H4 (cell line): ENCODE measurements around the gene PLPPR1. TPM values are rescaled to one million over a fixed set of nuclear protein-coding genes. Genes with fewer than 3 reads are reported as not detected.

Experiments
- DNase-seq: peaks from one replicate; pipeline ENCODE4 v3.0.0-alpha.2; 2015; ENCODE audit warnings: low spot score
- total RNA-seq: library from RNA; depleted of rRNA; stranded (reverse); fragments of >200 nt; shearing (Covaris generic); gene quantifications from 2 replicates; pipeline ENCODE4 v1.2.3, GENCODE V29; 2014

Gene PLPPR1
- total RNA-seq, 1 experiment from 2014 or later: not detected

DNA sequence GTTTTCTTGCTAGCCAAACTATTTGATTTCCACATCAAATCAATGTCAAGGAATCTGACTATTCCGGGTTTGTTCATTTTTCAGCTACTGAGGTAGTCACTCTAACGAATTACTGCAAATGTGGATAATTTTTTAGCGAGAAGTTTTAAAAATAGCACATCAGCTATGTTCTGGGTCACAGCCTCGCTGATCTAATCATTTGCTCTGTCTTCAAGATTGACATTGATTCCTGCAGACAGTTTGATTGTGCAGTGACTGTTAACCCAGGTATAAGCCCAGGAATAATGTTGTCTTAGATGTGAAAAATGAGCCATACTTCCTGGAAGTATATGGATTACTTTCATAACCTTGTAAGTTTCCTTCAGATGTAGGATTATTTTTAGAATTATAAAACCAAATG, 181.1 kb downstream of the PLPPR1 start:
- DNase-seq: no peak

DNA sequence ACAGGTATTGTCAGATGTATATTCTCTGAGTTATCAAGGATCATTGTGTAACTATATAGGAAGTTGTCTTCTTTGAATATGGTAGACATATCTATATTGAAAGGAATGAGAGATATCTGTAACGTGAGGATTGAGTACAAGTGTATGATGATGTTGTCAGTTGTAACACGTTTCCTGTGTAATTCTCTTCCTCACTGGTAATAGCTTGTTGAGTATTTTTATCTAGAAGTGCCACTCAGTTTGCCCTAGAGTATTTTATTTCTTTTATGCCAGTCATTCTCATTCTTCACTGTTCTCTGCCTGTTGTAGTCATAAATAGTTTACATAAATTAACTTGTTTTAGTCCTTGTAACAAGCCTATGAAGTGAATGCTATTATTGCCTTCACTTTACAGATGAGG, 184.1 kb downstream of the PLPPR1 start:
- no peak for DNase-seq

DNA sequence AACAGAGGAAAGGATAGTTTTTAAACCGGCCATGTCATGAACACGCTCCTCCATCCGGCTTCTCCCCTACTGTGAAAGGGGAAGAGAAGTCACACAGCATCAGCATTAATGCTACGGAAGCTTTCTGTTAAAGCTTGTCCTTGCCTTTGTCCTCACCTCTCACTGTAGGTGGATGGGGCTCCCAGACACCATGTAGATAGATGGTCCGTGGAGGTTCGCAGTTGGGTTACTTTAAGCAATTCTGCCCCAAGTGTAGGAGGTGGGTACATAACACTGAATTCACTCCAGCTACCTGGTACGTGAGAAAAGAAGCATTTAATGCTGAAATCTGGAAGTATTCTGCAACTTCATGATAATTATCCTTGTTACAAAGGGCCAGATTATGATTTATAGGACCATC, 190.5 kb downstream of the PLPPR1 start:
- DNase-seq: no peak

DNA sequence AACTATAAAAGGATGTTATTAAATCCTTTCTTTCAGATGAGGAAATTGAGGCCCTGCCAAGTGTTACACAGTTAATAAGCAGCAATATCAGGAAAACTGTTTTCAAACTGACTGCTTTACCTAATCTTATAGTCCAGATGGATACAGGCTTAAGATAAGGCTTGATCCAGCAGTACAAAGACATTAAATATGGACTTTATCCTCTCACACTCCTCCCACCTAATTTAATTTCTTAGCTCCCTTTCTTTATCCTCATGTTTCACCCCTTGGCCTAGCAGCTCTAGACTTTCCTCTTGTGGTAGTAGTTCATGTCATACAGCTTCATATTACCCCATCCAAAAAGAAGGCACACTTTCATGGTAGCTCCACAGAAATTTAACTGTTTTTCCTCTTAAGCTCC, 191.8 kb downstream of the PLPPR1 start:
- no peak for DNase-seq

DNA sequence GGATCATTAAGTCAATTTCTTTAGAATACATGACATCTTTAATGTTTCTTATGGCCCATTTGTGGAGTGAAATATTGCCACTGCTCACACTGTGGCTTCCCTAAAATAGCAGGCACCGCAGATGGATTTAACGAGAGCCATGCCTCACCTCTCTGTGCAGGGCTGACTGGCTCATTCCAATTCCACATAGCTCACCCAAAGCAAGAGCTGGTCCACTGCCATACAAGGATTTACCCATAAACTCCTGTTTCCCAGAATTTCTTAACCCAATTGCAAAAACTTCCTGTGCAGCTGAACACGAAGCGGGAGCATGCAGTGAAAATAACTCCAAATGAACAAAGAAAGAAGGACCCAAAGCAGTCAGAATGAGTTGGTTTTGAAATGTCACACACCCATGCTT, 196.7 kb downstream of the PLPPR1 start:
- DNase-seq: no peak

DNA sequence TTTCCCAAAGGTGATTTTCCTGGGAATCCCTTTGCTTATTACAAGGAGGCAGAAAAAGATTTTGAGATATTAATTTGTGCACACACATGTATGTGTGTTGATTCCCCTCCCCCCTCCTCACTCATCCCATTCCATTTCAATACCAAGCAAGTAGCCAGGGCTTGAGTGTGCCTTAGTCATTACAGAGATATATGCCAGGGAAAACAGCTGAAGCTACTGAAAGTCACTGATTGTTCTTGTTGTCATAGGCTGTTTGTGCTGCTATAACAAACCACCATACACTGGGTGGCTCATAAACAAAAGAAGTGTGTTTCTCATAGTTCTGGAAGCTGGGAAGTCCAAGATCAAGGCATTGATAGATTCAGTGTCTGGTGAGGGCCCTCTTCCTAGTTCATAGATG, 197.6 kb downstream of the PLPPR1 start:
- no peak for DNase-seq

DNA sequence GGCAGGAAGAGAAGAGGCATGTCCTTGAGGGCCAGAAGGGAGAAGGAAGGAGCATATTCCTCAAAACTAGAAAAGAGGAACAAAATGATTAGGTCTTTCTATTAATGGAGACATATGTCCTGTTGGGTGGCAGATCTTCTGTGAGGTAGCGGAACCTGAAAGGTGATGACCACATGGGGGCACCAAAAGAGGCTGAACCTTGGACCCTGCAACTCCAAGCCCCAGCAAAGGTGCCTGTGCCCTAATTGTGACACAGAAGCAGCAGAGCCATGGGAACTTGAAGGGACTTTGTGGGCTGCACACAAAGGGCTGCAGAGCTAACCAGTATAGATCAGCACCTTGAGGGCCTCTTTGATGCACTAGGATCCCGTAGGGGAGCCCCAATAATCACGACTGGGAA, 198.3 kb downstream of the PLPPR1 start:
- DNase-seq: no peak

DNA sequence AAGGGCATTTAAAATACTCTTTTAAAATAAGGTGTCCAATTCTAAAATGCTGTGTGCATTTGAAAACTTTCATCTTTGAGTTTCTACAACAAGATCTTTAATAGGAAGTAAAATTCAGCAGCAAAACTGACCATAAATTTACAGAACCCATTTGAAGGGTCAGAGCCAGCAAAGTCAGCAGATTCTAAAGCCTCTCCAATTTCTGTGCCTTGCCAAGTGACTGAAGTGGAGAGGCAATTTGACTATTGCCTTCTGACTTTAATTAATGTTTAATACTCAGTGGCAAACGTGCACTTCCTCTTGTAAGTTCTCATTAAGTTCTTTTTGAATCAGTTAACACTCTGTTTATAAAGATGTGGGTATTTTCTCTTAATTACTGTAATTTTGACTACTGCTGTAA, 201.1 kb downstream of the PLPPR1 start:
- DNase-seq: no peak

DNA sequence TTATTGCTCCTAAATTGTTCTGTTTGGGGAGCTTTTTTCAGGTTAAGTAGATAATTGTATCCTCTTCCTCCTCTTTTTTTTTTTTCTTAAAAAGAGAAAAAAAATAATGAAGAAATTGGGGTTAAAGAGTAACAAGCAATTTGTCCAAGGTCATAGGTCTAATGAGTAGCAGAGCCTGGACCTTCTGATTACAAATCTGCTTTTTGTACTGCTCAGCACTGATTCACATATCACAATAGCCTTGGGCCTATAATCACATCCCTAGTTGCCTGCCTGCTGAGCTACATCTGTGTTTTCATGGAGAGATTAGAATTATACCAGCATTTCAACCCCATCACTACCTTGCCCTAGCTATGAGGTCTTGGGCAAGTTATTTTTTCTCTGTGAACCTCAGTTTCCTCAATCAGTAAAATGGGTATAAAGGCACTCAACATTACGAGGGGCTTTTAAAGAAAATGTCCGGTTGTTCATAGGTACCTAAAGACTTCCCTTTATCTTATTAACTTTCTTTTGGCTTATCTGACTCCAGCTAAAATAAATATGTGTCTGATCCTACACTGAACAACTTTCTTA, 204.0 kb downstream of the PLPPR1 start:
- DNase-seq: no peak

DNA sequence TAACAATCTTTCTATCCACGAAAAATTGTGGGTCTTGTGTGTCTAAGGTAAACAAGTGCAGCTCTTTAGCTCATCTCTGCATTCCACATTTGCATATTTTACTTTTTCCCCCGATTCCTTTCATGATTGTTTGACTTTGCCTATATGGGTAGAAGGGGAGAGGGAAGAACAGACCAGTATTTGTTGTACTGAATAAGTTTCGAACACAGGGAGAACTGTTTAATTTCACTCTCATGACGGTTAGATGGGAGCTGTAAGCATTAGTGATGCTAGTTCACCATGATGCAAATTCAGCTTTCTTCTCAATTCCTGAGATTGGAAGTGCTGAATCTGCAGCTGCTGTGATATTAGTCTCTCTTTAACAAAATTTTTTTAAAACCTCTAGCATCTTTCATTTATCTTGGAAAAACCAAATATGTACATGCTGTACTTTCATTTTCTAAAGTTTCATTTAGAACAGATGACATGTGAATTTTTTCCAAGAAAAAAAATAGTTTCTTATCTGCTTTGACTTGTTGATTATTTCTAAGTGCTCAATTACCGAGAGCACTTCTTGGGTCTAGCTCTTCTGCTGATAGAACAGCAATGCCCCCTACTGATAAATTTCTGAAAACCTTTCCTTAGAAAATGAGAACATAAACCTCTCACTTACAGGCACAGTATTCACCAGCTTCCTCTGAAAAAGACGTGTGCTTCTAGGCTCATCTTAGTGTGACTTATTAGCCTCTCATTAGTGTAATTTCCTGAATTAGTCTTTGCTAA, 206.8 kb downstream of the PLPPR1 start:
- DNase-seq: no peak

DNA sequence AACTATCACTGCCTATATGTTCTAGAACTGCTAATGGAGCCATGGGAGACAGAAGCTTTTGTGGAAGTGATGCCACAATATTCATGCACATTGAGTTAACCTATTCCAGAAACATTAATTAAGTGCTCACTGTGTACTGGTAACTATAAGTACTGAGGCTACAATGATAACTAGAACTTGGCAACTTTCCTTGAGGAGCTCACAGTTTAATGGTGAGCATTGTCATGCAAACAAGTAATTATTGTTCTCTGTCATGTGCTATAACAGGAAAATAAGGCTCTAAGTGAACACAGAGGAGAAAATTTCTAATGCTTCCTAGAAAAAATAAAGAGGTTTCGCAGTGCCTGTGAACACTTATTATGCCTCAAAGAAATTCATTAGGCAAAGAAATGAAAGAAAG, 214.1 kb downstream of the PLPPR1 start:
- no peak for DNase-seq

DNA sequence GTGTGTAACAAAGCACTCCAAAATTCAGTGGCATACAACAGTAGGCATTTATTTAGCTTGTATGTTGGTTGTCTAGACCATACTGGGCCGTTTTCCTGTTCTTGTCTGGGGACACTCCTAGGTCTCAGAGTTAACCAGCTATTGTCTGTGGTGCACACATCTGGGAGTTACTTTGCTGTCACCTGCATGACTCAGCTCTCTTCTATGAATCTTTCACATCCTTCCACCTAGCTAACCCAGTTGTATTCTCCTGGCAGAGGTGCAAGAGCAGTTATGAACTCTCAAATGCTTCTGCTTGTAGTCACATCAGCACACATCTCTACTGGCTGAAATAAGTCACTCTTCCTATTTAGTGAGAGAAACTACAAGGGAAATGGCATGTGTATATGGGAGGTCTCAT, 218.2 kb downstream of the PLPPR1 start:
- no peak for DNase-seq

DNA sequence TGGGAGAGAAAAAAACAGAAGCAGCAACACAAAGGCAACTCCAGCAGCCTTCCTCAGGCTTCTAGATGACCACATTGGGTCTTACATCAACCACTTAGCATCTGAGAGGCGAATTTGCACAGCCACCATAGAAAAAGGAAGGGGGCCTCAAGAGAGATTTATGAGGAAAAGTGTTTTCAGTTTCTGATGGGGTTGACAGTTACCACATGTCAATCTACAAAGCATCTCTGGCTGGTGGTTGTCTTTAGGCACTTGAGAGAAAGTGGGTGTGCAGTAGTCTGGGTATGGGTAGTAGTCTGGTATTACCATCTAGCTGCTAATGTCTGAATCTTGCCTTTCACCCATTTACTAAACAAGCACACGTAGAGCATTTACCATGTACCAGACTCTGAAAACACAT, 218.8 kb downstream of the PLPPR1 start:
- no peak for DNase-seq

DNA sequence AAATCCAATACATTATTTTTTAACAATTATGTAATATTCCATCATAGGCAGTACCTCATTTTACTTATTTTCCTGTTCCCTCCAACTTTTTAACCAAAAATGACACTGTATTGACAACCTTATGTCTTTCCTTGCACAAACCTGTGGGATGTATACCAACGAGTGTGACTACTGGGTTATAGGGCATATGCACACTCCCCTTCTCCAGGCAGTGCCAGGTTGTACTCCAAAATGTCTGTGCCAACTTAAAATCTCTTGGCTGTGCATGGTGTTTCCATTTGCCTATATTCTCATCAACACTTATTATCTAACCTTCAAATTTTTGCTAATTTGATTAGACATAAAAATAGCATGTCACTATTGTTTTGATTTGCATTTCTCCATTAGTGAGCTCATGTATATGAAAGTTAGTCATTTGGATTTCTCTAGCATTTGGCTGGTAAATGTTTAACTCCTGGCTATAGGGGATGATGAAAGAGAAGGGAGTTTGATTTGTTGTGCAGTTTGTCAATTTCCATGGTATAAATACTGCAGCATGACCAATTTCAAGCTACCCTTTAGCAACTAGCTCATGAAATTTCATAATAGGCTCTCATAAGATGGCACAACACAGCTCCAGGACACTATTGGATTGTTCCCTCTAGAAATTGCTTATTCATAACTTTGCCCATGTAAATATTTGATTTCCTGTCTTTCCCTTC, 226.4 kb downstream of the PLPPR1 start:
- DNase-seq: no peak

DNA sequence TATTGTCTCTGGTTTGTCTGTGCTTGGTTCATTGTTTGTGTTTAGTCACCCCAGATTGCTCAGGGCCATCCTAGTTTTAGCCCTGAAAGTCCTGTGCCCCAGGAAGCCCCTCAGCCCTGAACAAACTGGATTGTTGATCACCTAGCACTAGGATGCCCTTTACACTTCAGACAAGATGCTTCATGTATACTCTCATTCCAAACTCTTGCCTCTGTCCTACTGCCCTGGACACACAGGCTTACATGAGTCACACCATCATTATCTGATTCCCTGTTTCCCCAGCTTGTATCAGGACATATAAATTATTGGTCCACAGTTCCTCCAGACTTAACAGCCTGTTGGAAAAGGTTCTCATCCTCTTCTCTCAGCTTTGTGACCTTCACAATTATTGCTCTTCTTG, 236.2 kb downstream of the PLPPR1 start:
- no peak for DNase-seq

DNA sequence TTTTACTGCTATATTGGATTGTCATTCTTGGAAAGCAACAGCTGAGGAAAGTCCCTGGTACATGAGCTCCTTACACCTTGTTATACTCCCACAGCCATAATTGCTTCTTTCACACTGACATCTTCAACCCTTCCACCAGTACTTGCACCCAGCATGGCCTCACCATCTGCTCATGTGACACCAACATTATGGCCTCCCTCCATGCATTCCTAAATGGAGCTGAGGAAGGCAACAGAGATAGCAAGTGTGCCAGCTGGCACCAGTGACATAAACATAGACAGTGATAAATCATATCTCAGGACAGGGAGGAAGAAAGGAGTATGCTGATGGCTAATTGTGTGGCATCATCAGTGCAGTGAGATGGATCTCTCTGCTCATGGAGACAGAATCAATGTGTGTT, 236.7 kb downstream of the PLPPR1 start:
- no peak for DNase-seq

DNA sequence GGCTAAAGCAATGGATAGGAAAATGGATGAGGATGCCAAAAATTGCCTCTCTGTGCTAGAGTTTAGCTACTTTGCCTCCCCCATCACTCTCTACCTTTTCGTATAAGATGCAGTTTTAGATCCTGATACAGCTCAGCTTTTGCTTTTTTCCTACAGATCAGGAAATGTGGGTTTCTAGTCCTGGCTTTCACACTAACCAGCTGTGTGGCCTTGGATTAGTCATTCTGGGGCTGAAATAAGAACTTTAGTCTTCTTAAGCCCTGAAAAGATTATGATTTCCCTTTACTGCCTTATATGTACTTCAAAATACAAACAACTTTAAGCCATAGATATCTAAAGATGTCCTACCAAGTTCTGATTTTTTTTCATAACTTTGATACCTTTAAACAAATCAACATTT, 239.9 kb downstream of the PLPPR1 start:
- DNase-seq: no peak

DNA sequence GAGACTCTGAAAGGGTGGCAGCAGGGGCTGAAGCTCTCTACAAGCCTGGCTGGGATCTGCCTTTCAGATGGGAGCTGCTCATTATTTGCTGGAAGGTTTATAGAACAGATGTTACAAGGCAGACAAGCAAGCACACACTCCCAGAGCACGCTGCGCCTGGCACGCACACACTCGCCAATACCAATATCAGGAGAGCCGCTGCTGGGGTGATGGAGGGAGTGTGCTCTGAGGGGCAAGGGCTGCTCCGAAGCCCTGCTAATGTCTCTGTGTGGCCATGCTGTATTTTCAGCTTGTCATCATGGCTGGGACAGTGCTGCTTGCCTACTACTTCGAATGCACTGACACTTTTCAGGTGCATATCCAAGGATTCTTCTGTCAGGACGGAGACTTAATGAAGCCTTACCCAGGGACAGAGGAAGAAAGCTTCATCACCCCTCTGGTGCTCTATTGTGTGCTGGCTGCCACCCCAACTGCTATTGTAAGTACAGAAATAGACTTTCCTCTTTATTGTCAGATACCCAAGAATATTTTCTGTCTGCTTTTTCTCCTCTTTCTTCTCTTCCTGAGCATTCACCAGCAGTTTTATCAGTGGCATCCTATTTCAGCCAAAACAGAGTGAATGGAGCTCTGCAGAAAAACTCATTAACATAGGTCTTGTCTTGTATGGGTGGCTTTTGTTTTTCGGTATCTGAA, 241.2 kb downstream of the PLPPR1 start:
- DNase-seq: no peak

DNA sequence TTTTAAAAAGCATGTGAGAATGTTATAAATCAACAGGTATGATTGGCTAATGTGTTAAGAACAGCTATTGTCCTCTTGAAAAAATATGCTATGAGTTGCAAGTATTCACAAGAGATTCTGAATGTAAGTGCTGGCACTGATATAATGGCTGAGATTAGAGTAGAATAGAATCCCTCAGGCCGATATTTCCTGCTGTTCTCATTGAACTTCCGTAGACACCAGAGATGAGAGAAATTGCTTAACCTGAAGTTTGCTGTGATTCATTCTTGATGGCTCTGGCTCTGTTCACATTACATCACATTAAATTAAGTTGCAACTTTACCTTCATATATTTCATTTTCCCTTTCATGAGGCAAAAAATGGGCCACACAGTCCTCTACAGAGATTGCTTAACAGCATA, 241.8 kb downstream of the PLPPR1 start:
- DNase-seq: no peak

DNA sequence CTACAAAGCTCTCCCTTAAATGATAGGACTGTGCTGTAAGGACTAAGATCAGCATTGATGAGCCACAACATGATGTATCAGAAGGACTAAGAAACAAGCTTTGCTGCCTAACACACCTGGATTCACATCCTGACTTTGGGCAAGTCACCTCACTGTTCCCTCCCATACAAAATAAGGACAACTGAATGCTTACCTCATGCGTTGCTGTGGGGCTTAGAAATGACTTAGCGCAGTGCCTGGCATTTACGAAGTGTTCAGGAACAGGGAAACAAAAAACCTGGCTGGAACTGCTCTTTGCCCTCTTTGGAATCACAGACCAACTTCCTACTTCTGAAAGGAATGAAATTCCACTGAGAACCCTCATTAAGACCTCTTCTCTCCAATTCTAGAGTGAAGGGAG, 242.6 kb downstream of the PLPPR1 start:
- DNase-seq: no peak

DNA sequence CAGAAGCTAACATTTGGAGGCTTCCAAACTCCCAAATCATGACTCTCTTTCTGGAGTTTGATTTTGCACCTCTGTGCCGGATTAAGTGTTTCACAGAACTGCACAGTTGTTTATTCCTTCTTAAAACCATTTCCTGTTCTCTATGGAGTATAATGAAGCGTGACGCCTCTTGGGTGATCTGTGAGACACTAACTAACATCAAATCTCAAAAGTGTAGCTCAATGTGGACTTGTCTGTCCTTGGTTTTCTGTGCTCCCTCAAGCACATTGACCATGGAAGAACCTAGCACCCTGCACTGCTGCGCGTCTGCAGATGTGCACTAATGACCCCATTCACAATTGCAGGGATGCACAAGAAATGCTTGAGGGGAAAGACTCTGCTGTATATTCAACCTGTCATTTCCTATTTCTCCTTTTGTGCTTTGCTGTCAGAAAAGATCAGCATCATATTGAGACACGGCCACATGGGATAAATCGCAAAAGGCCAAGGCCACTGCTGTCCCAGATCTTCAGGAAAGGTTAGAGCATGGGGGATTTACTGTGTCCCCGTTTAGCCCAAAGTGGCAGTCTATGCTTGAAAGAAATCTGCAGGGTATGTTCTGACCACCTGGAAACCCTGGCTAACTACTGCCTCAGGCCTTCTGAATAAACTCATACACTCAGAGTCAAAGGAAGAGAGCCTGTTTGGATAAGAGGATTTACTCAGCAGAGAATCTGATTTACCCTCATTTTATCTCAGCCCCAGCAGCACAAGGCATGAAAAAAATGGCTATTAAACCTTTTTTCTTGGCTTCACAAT, 246.6 kb downstream of the PLPPR1 start:
- no peak for DNase-seq

DNA sequence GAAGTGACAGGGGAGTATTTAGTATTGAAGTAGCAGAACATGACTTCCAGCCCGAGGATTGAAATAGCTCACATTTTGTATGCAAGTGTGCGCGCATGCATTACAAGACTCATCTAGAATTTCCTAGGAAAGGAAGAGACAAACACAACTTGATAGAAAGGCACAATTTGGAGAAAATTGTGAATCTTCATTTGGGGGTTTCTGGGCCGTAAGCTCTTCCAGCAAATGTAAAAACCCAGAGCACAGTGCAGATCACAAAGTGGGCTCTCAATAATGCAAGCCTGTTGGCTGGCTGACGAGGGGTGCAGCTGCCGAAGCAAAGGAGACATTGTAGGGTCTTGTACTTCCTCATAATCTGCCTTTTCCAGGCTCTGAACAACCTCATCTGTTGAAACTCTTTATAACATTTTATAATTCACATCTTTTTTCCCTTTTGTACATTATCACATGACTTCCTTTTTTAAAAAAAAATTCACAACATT, 247.3 kb downstream of the PLPPR1 start:
- DNase-seq: no peak
